Activated CD4-positive, alpha-beta T cell treated with anti-CD3 and anti-CD28 coated beads for 36 hours (primary cell): ENCODE data around the gene TUBA4A. TPM values are rescaled to one million over a fixed set of nuclear protein-coding genes. Genes with fewer than 3 reads are reported as not detected.

Source experiments
- ATAC-seq: fragments of 200-7000 bp; cut with Tn5 transposase; one replicate; pipeline ENCODE4 v1.10.0; 2021; ENCODE audit warnings: mild to moderate bottlenecking, moderate library complexity
- CTCF ChIA-PET: fragments of 350-600 bp; sonication (Branson Sonifier 250); formaldehyde crosslinking; loops from one replicate; lab custom pipeline; 2021; ENCODE audit warnings: antibody characterized with exemption; lab: Charles Lee
- POLR2A ChIA-PET: fragments of 350-600 bp; sonication (Branson Sonifier 250); formaldehyde crosslinking; loops from one replicate; lab custom pipeline; 2021; ENCODE audit warnings: antibody characterized with exemption, inconsistent platforms; lab: Charles Lee
- DNase-seq: peaks from one replicate; pipeline ENCODE4 v3.0.0-alpha.2; 2020
- H3K27ac Mint-ChIP-seq: one replicate; pipeline ENCODE4 v1.8.0; 2021; ENCODE audit warnings: mixed read lengths
- H3K27me3 Mint-ChIP-seq: one replicate; pipeline ENCODE4 v1.8.0; 2021; ENCODE audit warnings: mixed read lengths
- H3K36me3 Mint-ChIP-seq: one replicate; pipeline ENCODE4 v1.8.0; 2021; ENCODE audit warnings: low read depth, mixed read lengths
- H3K4me1 Mint-ChIP-seq: one replicate; pipeline ENCODE4 v1.8.0; 2021; ENCODE audit warnings: mixed read lengths
- H3K4me3 Mint-ChIP-seq: one replicate; pipeline ENCODE4 v1.8.0; 2021; ENCODE audit warnings: mild to moderate bottlenecking, moderate library complexity, mixed read lengths
- H3K9me3 Mint-ChIP-seq: one replicate; pipeline ENCODE4 v1.8.0; 2021; ENCODE audit warnings: low read depth, mixed read lengths
- intact Hi-C, 2 experiments: fragments of 100-400 bp; cut with DNase I in 1 of 2; cut with micrococcal nuclease in 1 of 2; formaldehyde crosslinking; loops; one replicate each; pipeline versions ENCODE4 v1.14.2 to v1.15.1; 2022 to 2024; cut with DNase I, micrococcal nuclease
- total RNA-seq, 2 experiments: library from RNA; stranded (reverse); gene quantifications; one replicate each; pipeline ENCODE4 v1.2.3, GENCODE V29; 2021

The TUBA4A gene
- total RNA-seq, 2 experiments from 2014 or later = 210 to 369 TPM

- Mint-ChIP-seq H3K9me3 (no peaks in the 10 kb centered on the region), H3K4me3 (peak within 1 kb of the TSS; percentile 96), H3K4me1 (peaks cover 37% of the 10 kb centered on the region), H3K36me3 (peaks cover 10% of the 10 kb centered on the region), H3K27me3 (no peaks in the 10 kb centered on the region), H3K27ac (peak within 1 kb of the TSS; percentile 95)
- DNase-seq (peak; percentile 100), ATAC-seq (peak; percentile 86)
- intact Hi-C loops = loop anchor here (1.0 to 5.0 kb wide), 19 partner anchors 15 to 992 kb away; partner anchors contain the start of genes ABCB6 (in 2 of the 2), ANKZF1 (in 2 of the 2), ATG9A (in 2 of the 2) and TUBA4A (in 2 of the 2)
- POLR2A ChIA-PET = interaction anchor here (0.6 to 2.6 kb wide), 11 partner anchors 16 to 620 kb away, joined by 3 to 33 read pairs (median 4); partner anchors contain the start of genes ANKZF1, ATG9A, BCS1L and TUBA4A
- CTCF ChIA-PET = interaction anchor here (0.8 to 15.5 kb wide), 15 partner anchors 8 to 124 kb away, joined by 3 to 257 read pairs (median 5); partner anchors contain the start of genes ANKZF1, CNPPD1, GLB1L and STK16
Measured at GRCh38 chr2:219279151-219279915, 25.6 kb upstream of the TUBA4A start, which contains the start of gene DNAJB2. TSS of gene DNAJB2 (plus strand) at chr2:219279366. CDS start at chr2:219279834, 468 bp downstream.

DNA sequence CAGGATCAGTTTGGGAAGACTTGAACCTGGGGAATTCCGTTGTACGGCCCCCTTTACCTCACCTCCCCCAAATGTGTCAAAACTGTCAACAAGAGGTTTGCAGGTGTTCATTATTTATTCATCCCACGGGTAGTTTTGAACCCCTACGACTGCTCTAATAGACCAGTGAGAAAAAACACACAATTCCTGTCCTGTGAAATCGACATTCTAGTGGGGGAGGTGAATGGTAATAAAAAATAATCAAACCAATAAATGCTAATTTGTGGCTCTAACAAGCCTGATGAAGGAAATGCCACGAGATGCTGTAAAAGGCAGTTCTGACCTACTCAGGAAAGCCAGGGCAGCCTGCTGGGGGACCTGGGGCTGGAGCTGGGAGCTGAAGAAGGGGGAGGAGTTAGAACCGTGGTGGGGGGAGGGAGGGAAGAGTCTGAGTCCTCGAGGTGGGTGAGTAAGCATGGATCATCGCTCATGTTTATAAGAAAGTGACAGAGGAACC is 25.0 kb upstream of the TUBA4A start:
- H3K4me3 Mint-ChIP-seq = peak overlapping the region; percentile 96
- POLR2A ChIA-PET = interaction anchor here (0.6 to 2.6 kb wide), 10 partner anchors 16 to 619 kb away, joined by 3 to 33 read pairs (median 4); partner anchors contain the start of genes ANKZF1, ATG9A, BCS1L and TUBA4A

GRCh38 chr2:219277703-219278654 is 24.3 kb upstream of the TUBA4A start:
- Mint-ChIP-seq H3K27me3 (no peaks in the 10 kb centered on the region), H3K4me1 (peaks cover 37% of the 10 kb centered on the region), H3K9me3 (no peaks in the 10 kb centered on the region), H3K36me3 (peaks cover 7% of the 10 kb centered on the region), H3K27ac (peak overlapping the region; percentile 93), H3K4me3 (peak overlapping the region; percentile 96)
- ChIA-PET CTCF (interaction anchor here (0.6 to 15.5 kb wide), 26 partner anchors 9 to 660 kb away, joined by 3 to 257 read pairs (median 3); partner anchors contain the start of genes ANKZF1, CNPPD1, GLB1L and STK16), POLR2A (interaction anchor here (0.6 to 2.6 kb wide), 10 partner anchors 24 to 619 kb away, joined by 3 to 33 read pairs (median 4); partner anchors contain the start of genes ANKZF1, ATG9A, BCS1L and DNPEP)
- peak; percentile 8 for ATAC-seq
- intact Hi-C loops = loop anchor here in 1 of 2 experiments (1.0 to 5.0 kb wide), 4 partner anchors 20 to 991 kb away; partner anchors contain the start of genes ABCB6 and ZFAND2B
- DNase-seq = peak; percentile 86

More for the DNA sequence above, 25.0 kb upstream of the TUBA4A start:
- CTCF ChIA-PET = interaction anchor here (0.8 to 15.5 kb wide), 20 partner anchors 8 to 281 kb away, joined by 3 to 257 read pairs (median 4); partner anchors contain the start of genes ANKZF1, CNPPD1, GLB1L and STK16
- Mint-ChIP-seq H3K36me3 (peaks cover 10% of the 10 kb centered on the region), H3K4me1 (peaks cover 37% of the 10 kb centered on the region), H3K9me3 (no peaks in the 10 kb centered on the region), H3K27me3 (no peaks in the 10 kb centered on the region), H3K27ac (peak overlapping the region; percentile 93)
- DNase-seq = no peak
- intact Hi-C loops = loop anchor here (1.0 to 5.0 kb wide), 19 partner anchors 16 to 991 kb away; partner anchors contain the start of genes ABCB6 (in 2 of the 2), ANKZF1 (in 2 of the 2), ATG9A (in 2 of the 2) and TUBA4A (in 2 of the 2)
- no peak for ATAC-seq

GRCh38 chr2:219274361-219274921 is 20.7 kb upstream of the TUBA4A start:
- DNase-seq = no peak
- intact Hi-C loops = no loop called here
- H3K4me3 Mint-ChIP-seq = no peak overlapping the region
- no peaks in the 10 kb centered on the region for H3K9me3 Mint-ChIP-seq
- H3K27ac Mint-ChIP-seq = no peak overlapping the region
- ATAC-seq = no peak
- H3K36me3 Mint-ChIP-seq = no peaks in the 10 kb centered on the region
- H3K4me1 Mint-ChIP-seq = peaks cover 20% of the 10 kb centered on the region
- H3K27me3 Mint-ChIP-seq = no peaks in the 10 kb centered on the region
- CTCF ChIA-PET = interaction anchor here (0.9 to 15.5 kb wide), 8 partner anchors 13 to 233 kb away, joined by 3 to 257 read pairs (median 4); partner anchors contain the start of genes TUBA4A and TUBA4B
- POLR2A ChIA-PET = no interaction called here

DNA sequence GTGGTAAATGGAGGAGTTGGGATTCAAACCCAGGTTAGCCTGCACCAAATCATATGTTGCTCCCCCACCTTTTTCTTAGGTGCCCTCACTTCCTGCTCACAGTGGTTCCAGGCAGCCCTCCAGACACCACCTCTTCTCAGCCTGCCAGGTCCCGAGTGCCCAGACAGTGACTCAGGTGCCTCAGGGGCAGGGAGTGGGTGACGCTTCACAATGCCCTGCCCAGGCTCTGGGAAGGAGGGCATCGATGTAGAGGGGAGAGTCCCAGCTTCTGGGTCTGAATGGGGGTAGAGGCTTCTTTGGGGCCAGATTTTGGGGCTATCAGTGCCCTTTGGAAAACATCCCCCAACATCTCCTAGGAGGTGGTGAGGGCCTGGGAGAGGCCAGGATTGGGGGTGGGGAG is 20.2 kb upstream of the TUBA4A start:
- CTCF ChIA-PET = interaction anchor here (0.9 to 15.5 kb wide), 7 partner anchors 20 to 232 kb away, joined by 3 to 257 read pairs (median 4); partner anchors contain the start of genes TUBA4A and TUBA4B
- no peak overlapping the region for H3K4me3 Mint-ChIP-seq
- POLR2A ChIA-PET = interaction anchor here (0.6 kb wide), 1 partner anchor 21 kb away, joined by 3 read pairs; no protein-coding TSS in a partner anchor
- no peaks in the 10 kb centered on the region for H3K36me3 Mint-ChIP-seq
- no peak overlapping the region for H3K27ac Mint-ChIP-seq
- H3K9me3 Mint-ChIP-seq = no peaks in the 10 kb centered on the region
- no peaks in the 10 kb centered on the region for H3K27me3 Mint-ChIP-seq
- DNase-seq = no peak
- H3K4me1 Mint-ChIP-seq = peaks cover 19% of the 10 kb centered on the region
- ATAC-seq = no peak
- intact Hi-C loops = no loop called here

GRCh38 chr2:219272995-219273394 is 19.3 kb upstream of the TUBA4A start:
- H3K36me3 Mint-ChIP-seq = no peaks in the 10 kb centered on the region
- DNase-seq = no peak
- ChIA-PET POLR2A (no interaction called here), CTCF (interaction anchor here (0.8 to 15.5 kb wide), 2 partner anchors 23 to 77 kb away, joined by 3 to 257 read pairs; no protein-coding TSS in a partner anchor)
- no peak for ATAC-seq
- H3K27ac Mint-ChIP-seq = no peak overlapping the region
- peaks cover 10% of the 10 kb centered on the region for H3K4me1 Mint-ChIP-seq
- intact Hi-C loops = no loop called here
- no peak overlapping the region for H3K4me3 Mint-ChIP-seq
- H3K27me3 Mint-ChIP-seq = no peaks in the 10 kb centered on the region
- H3K9me3 Mint-ChIP-seq = no peaks in the 10 kb centered on the region

DNA sequence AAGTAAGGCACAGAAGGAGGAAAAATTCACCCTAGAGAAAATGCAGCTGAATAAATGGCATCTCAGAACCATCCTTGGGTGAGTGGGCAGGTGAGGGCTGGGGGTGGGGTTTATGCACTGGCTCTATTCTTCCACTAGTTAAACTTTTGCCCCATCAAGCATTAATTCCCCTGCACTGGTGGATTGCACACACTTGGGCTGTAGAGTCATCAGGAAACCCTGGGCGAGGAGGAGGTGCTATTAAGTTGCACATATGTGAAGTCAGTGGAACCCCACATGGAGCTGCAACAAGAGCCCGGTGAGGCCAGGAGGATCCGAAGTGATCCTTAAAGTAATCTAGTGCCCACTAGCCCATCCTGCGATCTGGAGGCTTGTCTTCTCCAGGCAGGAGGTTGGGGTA is 18.6 kb upstream of the TUBA4A start:
- ATAC-seq (no peak), DNase-seq (no peak)
- CTCF ChIA-PET = interaction anchor here (15.5 kb wide), 1 partner anchor 23 kb away, joined by 257 read pairs; no protein-coding TSS in a partner anchor
- POLR2A ChIA-PET = no interaction called here
- intact Hi-C loops = no loop called here
- no peak overlapping the region for H3K4me3 Mint-ChIP-seq
- H3K36me3 Mint-ChIP-seq = no peaks in the 10 kb centered on the region
- no peaks in the 10 kb centered on the region for H3K9me3 Mint-ChIP-seq
- H3K27me3 Mint-ChIP-seq = no peaks in the 10 kb centered on the region
- H3K4me1 Mint-ChIP-seq = peaks cover 3% of the 10 kb centered on the region
- no peak overlapping the region for H3K27ac Mint-ChIP-seq

DNA sequence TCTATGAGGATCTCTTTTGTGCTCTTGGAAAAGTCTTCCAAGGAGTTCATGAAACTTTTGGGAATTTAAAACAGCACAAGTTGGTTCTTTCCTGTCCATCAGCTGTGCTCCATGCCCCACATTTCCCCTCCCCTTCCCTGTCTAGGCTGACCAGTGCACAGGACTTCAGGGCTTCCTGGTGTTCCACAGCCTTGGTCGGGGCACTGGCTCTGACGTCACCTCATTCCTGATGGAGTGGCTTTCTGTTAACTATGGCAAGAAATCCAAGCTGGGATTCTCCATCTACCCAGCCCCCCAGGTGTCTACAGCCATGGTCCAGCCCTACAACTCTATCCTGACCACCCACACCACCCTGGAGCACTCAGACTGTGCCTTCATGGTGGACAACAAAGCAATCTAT is 17.3 kb upstream of the TUBA4A start:
- intact Hi-C loops = no loop called here
- CTCF ChIA-PET = no interaction called here

GRCh38 chr2:219270055-219270372 is 16.3 kb upstream of the TUBA4A start:
- POLR2A ChIA-PET = no interaction called here
- no peaks in the 10 kb centered on the region for H3K27me3 Mint-ChIP-seq
- CTCF ChIA-PET = no interaction called here
- no peak overlapping the region for H3K4me3 Mint-ChIP-seq
- no peaks in the 10 kb centered on the region for H3K9me3 Mint-ChIP-seq
- intact Hi-C loops = no loop called here
- H3K4me1 Mint-ChIP-seq = no peaks in the 10 kb centered on the region
- H3K36me3 Mint-ChIP-seq = no peaks in the 10 kb centered on the region
- H3K27ac Mint-ChIP-seq = no peak overlapping the region
- DNase-seq = no peak
- no peak for ATAC-seq

More for the DNA sequence above, 17.3 kb upstream of the TUBA4A start:
- POLR2A ChIA-PET = no interaction called here
- no peaks in the 10 kb centered on the region for H3K4me1 Mint-ChIP-seq
- no peak for ATAC-seq
- H3K27me3 Mint-ChIP-seq = no peaks in the 10 kb centered on the region
- DNase-seq = no peak
- H3K27ac Mint-ChIP-seq = no peak overlapping the region
- H3K9me3 Mint-ChIP-seq = no peaks in the 10 kb centered on the region
- no peaks in the 10 kb centered on the region for H3K36me3 Mint-ChIP-seq
- no peak overlapping the region for H3K4me3 Mint-ChIP-seq
